GM12878 (cell line): ENCODE data around the gene PRKG1. TPM values are rescaled to one million over a fixed set of nuclear protein-coding genes. Genes with fewer than 3 reads are reported as not detected.

Experiments used
- ATAC-seq: fragments of 200-7000 bp; cut with Tn5 transposase; 3 replicates; pipeline ENCODE4 v1.9.1; 2020; ENCODE audit warnings: mild to moderate bottlenecking, moderate library complexity
- BruUV-seq: library from RNA; stranded (reverse); fragments of 400-500 nt; replicated peaks from 2 replicates; lab custom pipeline; 2021; lab: Mats Ljungman, UMichigan
- CTCF ChIA-PET: fragments of 300-600 bp; sonication (Branson Sonifier 250); formaldehyde crosslinking; extraction: SDS; loops from one replicate; lab custom pipeline; 2021; ENCODE audit warnings: inconsistent platforms; lab: Yijun Ruan, JAX
- POLR2A ChIA-PET: fragments of 350-600 bp; formaldehyde crosslinking; extraction: SDS; loops from one replicate; lab custom pipeline; 2021; ENCODE audit warnings: inconsistent platforms; lab: Charles Lee
- RAD21 ChIA-PET: fragments of 300-600 bp; sonication (Branson Sonifier 250); formaldehyde crosslinking; loops from one replicate; lab custom pipeline; 2023; ENCODE audit warnings: antibody characterized with exemption; ENCODE audit not compliant: unreplicated experiment; lab: Charles Lee
- SMC1A ChIA-PET: fragments of 300-600 bp; sonication (Branson Sonifier 250); formaldehyde crosslinking; loops from one replicate; lab custom pipeline; 2023; ENCODE audit not compliant: unreplicated experiment, uncharacterized antibody; lab: Charles Lee
- DNase-seq: peaks from one replicate; pipeline ENCODE4 v3.0.0-alpha.2; 2011; ENCODE audit warnings: low read depth, low spot score
- FAIRE-seq: peaks from 3 replicates; lab custom pipeline; 2011; peaks lifted over from hg19 to GRCh38; lab: Jason Lieb, UNC
- H2AFZ ChIP-seq: 2 replicates; pipeline ENCODE4 v1.6.0; 2011; ENCODE audit warnings: low read depth, low read length, control low read depth; ENCODE audit not compliant: control insufficient read depth
- H3K27ac ChIP-seq: 2 replicates; pipeline ENCODE4 v1.5.1; 2011; ENCODE audit warnings: control low read depth; ENCODE audit not compliant: control insufficient read depth, insufficient read depth
- H3K27me3 ChIP-seq, 2 experiments: replicated peaks in 1 of 2; 2 replicates each; pipeline versions ENCODE4 v1.6.0 to v1.6.1; 2011; ENCODE audit warnings: low read length in 1 of 2; ENCODE audit not compliant: control insufficient read depth in 2 of 2, insufficient read depth in 2 of 2
- H3K36me3 ChIP-seq, 2 experiments: 2 replicates each; pipeline ENCODE4 v1.5.1; 2011; ENCODE audit warnings: low read length in 1 of 2; ENCODE audit not compliant: control insufficient read depth in 2 of 2, insufficient read depth in 2 of 2
- H3K4me1 ChIP-seq: 2 replicates; pipeline ENCODE4 v1.6.1; 2011; ENCODE audit warnings: mild to moderate bottlenecking, low read length, moderate library complexity, mixed read lengths; ENCODE audit not compliant: control insufficient read depth, insufficient read depth
- H3K4me2 ChIP-seq: 2 replicates; pipeline ENCODE4 v1.6.0; 2011; ENCODE audit warnings: control low read depth; ENCODE audit not compliant: control insufficient read depth, insufficient read depth
- H3K4me3 ChIP-seq: fragments of 200-600 bp; sonication (generic); 2 replicates; pipeline ENCODE4 v1.5.1; 2016
- H3K79me2 ChIP-seq: 2 replicates; pipeline ENCODE4 v1.6.0; 2011; ENCODE audit warnings: low read length; ENCODE audit not compliant: control insufficient read depth, insufficient read depth
- H3K9ac ChIP-seq: 2 replicates; pipeline ENCODE4 v1.8.0; 2011; ENCODE audit warnings: low read length, control low read depth, mixed read lengths; ENCODE audit not compliant: control insufficient read depth, insufficient read depth
- H3K9me3 ChIP-seq: replicated peaks from 3 replicates; pipeline ENCODE4 v1.5.1; 2011; ENCODE audit warnings: mild to moderate bottlenecking, low read length; ENCODE audit not compliant: control insufficient read depth, insufficient read depth
- H4K20me1 ChIP-seq: 2 replicates; pipeline ENCODE4 v1.6.0; 2011; ENCODE audit not compliant: control insufficient read depth, insufficient read depth
- ATF3 ChIP-seq: IDR thresholded peaks from 2 replicates; pipeline ENCODE4 v1.6.1; 2011; ENCODE audit warnings: low read depth, mild to moderate bottlenecking, low read length, moderate library complexity, borderline replicate concordance; ENCODE audit errors: extremely low read depth
- CHD2 ChIP-seq: IDR thresholded peaks from 2 replicates; pipeline ENCODE4 v1.6.1; 2011; ENCODE audit warnings: low read depth, low read length, improper control_type of control experiment, borderline replicate concordance
- ESRRA ChIP-seq: IDR thresholded peaks from 2 replicates; pipeline ENCODE4 v1.6.1; 2012; ENCODE audit warnings: mild to moderate bottlenecking, low read length, improper control_type of control experiment
- NFXL1 ChIP-seq: fragments of 450-650 bp; IDR thresholded peaks from 2 replicates; pipeline ENCODE4 v1.6.1; 2017; ENCODE audit warnings: antibody characterized with exemption, mild to moderate bottlenecking, borderline replicate concordance
- PRDM15 ChIP-seq: fragments of 450-650 bp; formaldehyde crosslinking; IDR thresholded peaks from 2 replicates; pipeline ENCODE4 v1.4.0; 2020; ENCODE audit warnings: mild to moderate bottlenecking, moderate library complexity
- RCOR1 ChIP-seq: conservative IDR thresholded peaks from 2 replicates; pipeline ENCODE4 v1.6.1; 2012; ENCODE audit warnings: low read depth, low read length, improper control_type of control experiment
- SIN3A ChIP-seq: IDR thresholded peaks from 2 replicates; pipeline ENCODE4 v1.6.1; 2012; ENCODE audit warnings: low read depth, low read length, improper control_type of control experiment
- SIX5 ChIP-seq: IDR thresholded peaks from 2 replicates; pipeline ENCODE4 v1.6.1; 2011; ENCODE audit warnings: mild to moderate bottlenecking, low read depth, low read length, moderate library complexity; ENCODE audit not compliant: severe bottlenecking
- WRNIP1 ChIP-seq: IDR thresholded peaks from 2 replicates; pipeline ENCODE4 v1.6.1; 2011; ENCODE audit warnings: low read depth, low read length, improper control_type of control experiment, borderline replicate concordance
- WGBS: methylation state at CpG from one replicate; pipeline ENCODE4 v1.1.6; 2016; ENCODE audit warnings: low lambda C conversion rate; ENCODE audit not compliant: insufficient replicate concordance, insufficient coverage; ENCODE audit errors: missing lambda C conversion rate; 5-methylcytosine and 5-hydroxymethylcytosine counted together
- in situ Hi-C: fragments of 300-500 bp; cut with MboI; formaldehyde crosslinking; loops from 9 replicates; pipeline ENCODE4 v1.14.3; 2018; ENCODE audit warnings: mixed read lengths
- intact Hi-C: fragments of 100-400 bp; cut with micrococcal nuclease; formaldehyde crosslinking; loops from one replicate; pipeline ENCODE4 v1.14.2; 2022; ENCODE audit not compliant: unreplicated experiment
- polyA plus RNA-seq, 11 experiments: library from polyadenylated mRNA; depleted of rRNA in 4 of 11; unstranded in 6 of 11; stranded (reverse) in 5 of 11; fragments of >200 nt; fragmentation: Nextera tagmentation in 4 of 11; fragmentation: Illumina TruSeq in 1 of 11; extraction: Ambion mirVana in 4 of 11; extraction: Trizol in 1 of 11; gene quantifications; 1 replicate in 1 of 11; 2 replicates in 10 of 11; pipeline versions ENCODE4 v1.2.1 to v1.2.3, GENCODE V29; 2011 to 2016; ENCODE audit warnings: inconsistent platforms in 2 of 11, missing spikeins in 2 of 11, low read depth in 1 of 11
- total RNA-seq, 4 experiments: library from RNA; depleted of rRNA in 3 of 4; stranded (reverse); fragments of >200 nt in 3 of 4; fragmentation: Illumina TruSeq in 1 of 4; extraction: Trizol in 1 of 4; gene quantifications; 2 replicates each; pipeline versions ENCODE4 v1.2.1 to v1.2.3, GENCODE V29; 2013 to 2021

PRKG1 gene
- total and polyA plus RNA-seq, 10 of the 15 experiments (the other 5 are each of a cell fraction or from before 2014, with no cell fraction given), result 0.04 to 0.05 TPM; not detected in 8

- TF ChIP-seq PRDM15 (CRISPR knock-in tag) (no peak), NFXL1 (no peak), SIN3A (no peak), RCOR1 (no peak), SIX5 (no peak)
- TF ChIP-seq, all 136 proteins: peak for 0
These were observed 454.2 kb downstream of the PRKG1 start (continued) for GRCh38 chr10:51528527-51528926.

GRCh38 chr10:51530541-51530940, 456.3 kb downstream of the PRKG1 start:
- Histone ChIP-seq H3K27me3 (no peaks in the 10 kb centered on the region), H3K4me1 (no peaks in the 10 kb centered on the region), H4K20me1 (no peaks in the 10 kb centered on the region), H3K9me3 (no peaks in the 10 kb centered on the region), H3K79me2 (no peaks in the 10 kb centered on the region), H3K36me3 (no peaks in the 10 kb centered on the region), H3K9ac (no peak overlapping the region), H3K27ac (no peak overlapping the region), H2AFZ (no peak overlapping the region), H3K4me2 (no peak overlapping the region), H3K4me3 (no peak overlapping the region)
- DNase-seq (no peak), FAIRE-seq (no peak), ATAC-seq (no peak)
- TF ChIP-seq ESRRA (no peak), ATF3 (no peak), CHD2 (no peak), PRDM15 (CRISPR knock-in tag) (no peak), WRNIP1 (no peak)
- SMC1A ChIA-PET, result no interaction called here
- RAD21 ChIA-PET, result no interaction called here
- in situ Hi-C loops, result no loop called here
- POLR2A ChIA-PET, result no interaction called here
- CTCF ChIA-PET, result no interaction called here
- intact Hi-C loops, result no loop called here
- 29% methylated on average over 4 of the region's 4 CpGs for WGBS
- BruUV-seq, result no TSS peak
